ENCODE results near the gene KMT2B.

- TF ChIP-seq POLR2A (IDR thresholded peaks at IDR 0.05): no peak
- no peak for TF ChIP-seq CTCF (IDR thresholded peaks at IDR 0.05)
Observed at GRCh38 chr19:35768082-35768421, 50.2 kb downstream of the KMT2B start.

All from right lobe of liver (tissue), 4 donors.